RPMI8226 (cell line): Measurements from ENCODE around the gene TAL2.

Experiments used
- DNase-seq: peaks from one replicate; pipeline ENCODE4 v3.0.0-alpha.2; 2015

Gene TAL2

GRCh38 chr9:105662184-105663104 lies at the start of gene TAL2:
Gene TAL2 (plus strand): TSS chr9:105662457. CDS start chr9:105662497, 40 bp downstream.
- no peak for DNase-seq

- DNase-seq = no peak
Measured at GRCh38 chr9:105621001-105621400, 41.3 kb upstream of the TAL2 start.

- DNase-seq = no peak
Measured at GRCh38 chr9:105625088-105625487, 37.2 kb upstream of the TAL2 start.

- no peak for DNase-seq
Measured at GRCh38 chr9:105632807-105633206, 29.4 kb upstream of the TAL2 start.

- DNase-seq = no peak
Measured at GRCh38 chr9:105633411-105633810, 28.8 kb upstream of the TAL2 start.

GRCh38 chr9:105636331-105636730 lies 25.9 kb upstream of the TAL2 start:
- DNase-seq = no peak

GRCh38 chr9:105637787-105638395 lies 24.4 kb upstream of the TAL2 start:
- no peak for DNase-seq

- DNase-seq = no peak
Measured at GRCh38 chr9:105639936-105640335, 22.3 kb upstream of the TAL2 start.

GRCh38 chr9:105643795-105644194 lies 18.5 kb upstream of the TAL2 start:
- no peak for DNase-seq

- DNase-seq = no peak
Measured at GRCh38 chr9:105646879-105647594, 15.2 kb upstream of the TAL2 start.

- DNase-seq = no peak
Measured at GRCh38 chr9:105647595-105648349, 14.5 kb upstream of the TAL2 start.

GRCh38 chr9:105651806-105652205 lies 10.5 kb upstream of the TAL2 start:
- no peak for DNase-seq

- peak; percentile 4 for DNase-seq
Measured at GRCh38 chr9:105656131-105656921, 5.9 kb upstream of the TAL2 start.

GRCh38 chr9:105658351-105658750 lies 3.9 kb upstream of the TAL2 start:
- DNase-seq = no peak

GRCh38 chr9:105661011-105661410 lies 1.2 kb upstream of the TAL2 start:
- DNase-seq = no peak

GRCh38 chr9:105663914-105664313 lies 1.7 kb downstream of the TAL2 start:
- no peak for DNase-seq

GRCh38 chr9:105667867-105668266 lies 5.6 kb downstream of the TAL2 start:
- no peak for DNase-seq

- DNase-seq = no peak
Measured at GRCh38 chr9:105670315-105670714, 8.1 kb downstream of the TAL2 start.

GRCh38 chr9:105670775-105671174 lies 8.5 kb downstream of the TAL2 start:
- DNase-seq = no peak

- no peak for DNase-seq
Measured at GRCh38 chr9:105672711-105673234, 10.5 kb downstream of the TAL2 start.

- no peak for DNase-seq
Measured at GRCh38 chr9:105673850-105674387, 11.7 kb downstream of the TAL2 start.
